Measurements from ENCODE around the gene TBC1D4. TPM values are rescaled to one million over a fixed set of nuclear protein-coding genes. Genes with fewer than 3 reads are reported as not detected.
A peak's percentile ranks its signal among the peaks of the same experiment; 100 is the strongest.

TBC1D4 gene
- total RNA-seq (2021) (15.7 and 19.5 TPM in 2 replicates), Bru-seq, nascent RNA (percentile 73 among the genes with signal in this experiment), BruChase-seq, experiment 1, labeled RNA remaining after a 2-hour chase (percentile 62 among the genes with signal in this experiment), BruChase-seq, experiment 2, labeled RNA remaining after a 6-hour chase (percentile 68 among the genes with signal in this experiment)
- long read RNA-seq, full-length matches to known transcripts: 8 of 14 reads
- long read RNA-seq, partial matches to known transcripts: 3 of 14 reads
- long read RNA-seq, other reads (novel, unspliced or antisense): 3 of 14 reads

GRCh38 chr13:75482070-75482819 lies at the start of gene TBC1D4:
Gene TBC1D4 (minus strand): TSS chr13:75482169. CDS start chr13:75481767, 402 bp downstream.
- no TSS peak for BruUV-seq (replicated peaks)
- H3K9me2 ChIP-seq (ENCODE audit: insufficient read depth): no peaks in the 10 kb centered on the region; the same call in 1 of the 2 replicates
- no peak for TF ChIP-seq EZH2 (IDR thresholded peaks at IDR 0.05; ENCODE audit: low read depth)
- TF ChIP-seq CTCF (conservative IDR thresholded peaks at IDR 0.05): peak; percentile 86
- H3F3A ChIP-seq (ENCODE audit: insufficient read depth, low read depth): peaks cover 32% of the 10 kb centered on the region
- H3K36me3 ChIP-seq (ENCODE audit: low read depth): no peaks in the 10 kb centered on the region
- ChIA-PET CTCF (interaction anchor here (0.6 to 1.2 kb wide), 5 partner anchors 9 to 136 kb away, joined by 3 to 13 read pairs (median 3); partner anchors contain the start of gene UCHL3), POLR2A (ENCODE audit: unreplicated experiment) (interaction anchor here (0.6 to 0.7 kb wide), 4 partner anchors 45 to 939 kb away, joined by 3 to 6 read pairs (median 4); no protein-coding TSS in a partner anchor)
- peaks cover 43% of the 10 kb centered on the region for H3K4me1 ChIP-seq (replicated peaks; ENCODE audit: insufficient read depth)
- H3K4me2 ChIP-seq: peak within 1 kb of the TSS; percentile 98
- H3K27me3 ChIP-seq (ENCODE audit: insufficient read depth, low read depth): no peaks in the 10 kb centered on the region
- H3K4me3 ChIP-seq: peak within 1 kb of the TSS; percentile 64
- H2AFZ ChIP-seq: peak within 1 kb of the TSS; percentile 96
- H3K79me2 ChIP-seq (ENCODE audit: low read depth): peaks cover 30% of the 10 kb centered on the region
- peak; percentile 89 for DNase-seq
- H4K20me1 ChIP-seq (ENCODE audit: insufficient read depth): no peaks in the 10 kb centered on the region; the same call in 1 of the 2 replicates
- H3K27ac ChIP-seq: peak within 1 kb of the TSS; percentile 86
- intact Hi-C loops (cut with micrococcal nuclease; ENCODE audit: unreplicated experiment): loop anchor here (1.0 to 5.0 kb wide), 5 partner anchors 55 to 155 kb away; partner anchors contain the start of genes COMMD6, LMO7 and UCHL3
- H3K9me3 ChIP-seq (ENCODE audit: insufficient read depth, low read depth): no peaks in the 10 kb centered on the region

GRCh38 chr13:75530549-75530961 lies 48.6 kb upstream of the TBC1D4 start:
- TF ChIP-seq EZH2 (IDR thresholded peaks at IDR 0.05; ENCODE audit: low read depth): no peak
- TF ChIP-seq CTCF (conservative IDR thresholded peaks at IDR 0.05): no peak
- Histone ChIP-seq H3K4me2 (no peak overlapping the region), H3K9me3 (ENCODE audit: insufficient read depth, low read depth) (no peaks in the 10 kb centered on the region), H3K36me3 (ENCODE audit: low read depth) (peaks cover 15% of the 10 kb centered on the region; the same call in 1 of the 2 replicates), H3K4me3 (no peak overlapping the region), H3K9me2 (ENCODE audit: insufficient read depth) (no peaks in the 10 kb centered on the region), H2AFZ (no peak overlapping the region), H3K79me2 (ENCODE audit: low read depth) (peaks cover 5% of the 10 kb centered on the region; the same call in 1 of the 2 replicates), H3K27ac (no peak overlapping the region), H4K20me1 (ENCODE audit: insufficient read depth) (no peaks in the 10 kb centered on the region), H3K4me1 (replicated peaks; ENCODE audit: insufficient read depth) (no peaks in the 10 kb centered on the region), H3F3A (ENCODE audit: insufficient read depth, low read depth) (no peaks in the 10 kb centered on the region), H3K27me3 (ENCODE audit: insufficient read depth, low read depth) (no peaks in the 10 kb centered on the region)
- CTCF ChIA-PET: no interaction called here
- intact Hi-C loops (cut with micrococcal nuclease; ENCODE audit: unreplicated experiment): no loop called here
- POLR2A ChIA-PET (ENCODE audit: unreplicated experiment): no interaction called here
- BruUV-seq (replicated peaks): no TSS peak
- no peak for DNase-seq

GRCh38 chr13:75521956-75522355 lies 40.0 kb upstream of the TBC1D4 start:
- H4K20me1 ChIP-seq (ENCODE audit: insufficient read depth): no peaks in the 10 kb centered on the region
- H2AFZ ChIP-seq: no peak overlapping the region
- ChIA-PET POLR2A (ENCODE audit: unreplicated experiment) (no interaction called here), CTCF (interaction anchor here (0.6 kb wide), 1 partner anchor 153 kb away, joined by 3 read pairs; no protein-coding TSS in a partner anchor)
- no TSS peak for BruUV-seq (replicated peaks)
- TF ChIP-seq EZH2 (IDR thresholded peaks at IDR 0.05; ENCODE audit: low read depth) (no peak), CTCF (conservative IDR thresholded peaks at IDR 0.05) (no peak)
- no peak for DNase-seq
- no peak overlapping the region for H3K27ac ChIP-seq
- intact Hi-C loops (cut with micrococcal nuclease; ENCODE audit: unreplicated experiment): no loop called here
- H3K9me2 ChIP-seq (ENCODE audit: insufficient read depth): no peaks in the 10 kb centered on the region; the same call in 1 of the 2 replicates
- H3K4me2 ChIP-seq: no peak overlapping the region
- H3F3A ChIP-seq (ENCODE audit: insufficient read depth, low read depth): no peaks in the 10 kb centered on the region
- H3K27me3 ChIP-seq (ENCODE audit: insufficient read depth, low read depth): no peaks in the 10 kb centered on the region
- H3K36me3 ChIP-seq (ENCODE audit: low read depth): 0 out of 2 replicates have a peak, but pooled peaks cover 4% of the 10 kb centered on the region
- no peaks in the 10 kb centered on the region for H3K4me1 ChIP-seq (replicated peaks; ENCODE audit: insufficient read depth)
- no peaks in the 10 kb centered on the region for H3K9me3 ChIP-seq (ENCODE audit: insufficient read depth, low read depth)
- H3K4me3 ChIP-seq: no peak overlapping the region
- no peaks in the 10 kb centered on the region for H3K79me2 ChIP-seq (ENCODE audit: low read depth)
